Naive thymus-derived CD8-positive, alpha-beta T cell (primary cell): Measurements from ENCODE around the gene CUL1. TPM values are rescaled to one million over a fixed set of nuclear protein-coding genes. Genes with fewer than 3 reads are reported as not detected.
A peak's percentile ranks its signal among the peaks of the same experiment; 100 is the strongest.

Experiments
- ATAC-seq, 2 donors: fragments of 150-1000 bp; cut with Tn5 transposase in 1 of 2; sonication (Bioruptor Pico), chemical (Tn5 transposase) in 1 of 2; 1 replicate in 1 of 2; 2 replicates in 1 of 2; pipeline ENCODE4 v1.10.0; 2021; ENCODE audit warnings: mild to moderate bottlenecking in 2 of 2, moderate library complexity in 2 of 2
- POLR2A ChIA-PET: fragments of 350-600 bp; sonication (Branson Sonifier 250); formaldehyde crosslinking; loops from one replicate; lab custom pipeline; 2021; ENCODE audit warnings: antibody characterized with exemption; lab: Charles Lee
- DNase-seq, 10 donors: peaks; one replicate each; pipeline versions ENCODE4 v3.0.0 to v3.0.0-alpha.2; 2020 to 2022
- H3K27ac Mint-ChIP-seq, 10 donors: one replicate each; pipeline ENCODE4 v1.8.0; 2020 to 2022; ENCODE audit warnings: mild to moderate bottlenecking in 10 of 10, mixed read lengths in 10 of 10, moderate library complexity in 4 of 10, inconsistent platforms in 1 of 10
- H3K27me3 Mint-ChIP-seq, 5 donors: one replicate each; pipeline ENCODE4 v1.8.0; 2021 to 2022; ENCODE audit warnings: mixed read lengths in 5 of 5
- H3K36me3 Mint-ChIP-seq, 3 donors: one replicate each; pipeline ENCODE4 v1.8.0; 2020 to 2022; ENCODE audit warnings: mixed read lengths in 3 of 3, mild to moderate bottlenecking in 2 of 3, inconsistent platforms in 1 of 3
- H3K4me1 Mint-ChIP-seq, 4 donors: one replicate each; pipeline ENCODE4 v1.8.0; 2021 to 2022; ENCODE audit warnings: mixed read lengths in 4 of 4
- H3K4me3 Mint-ChIP-seq, 10 donors: one replicate each; pipeline ENCODE4 v1.8.0; 2020 to 2022; ENCODE audit warnings: mild to moderate bottlenecking in 10 of 10, mixed read lengths in 10 of 10, moderate library complexity in 6 of 10, inconsistent platforms in 1 of 10
- H3K9me3 Mint-ChIP-seq, 9 donors: one replicate each; pipeline ENCODE4 v1.8.0; 2020 to 2022; ENCODE audit warnings: mixed read lengths in 9 of 9, mild to moderate bottlenecking in 3 of 9, inconsistent platforms in 1 of 9, moderate library complexity in 1 of 9
- polyA plus RNA-seq, 3 donors: library from polyadenylated mRNA; unstranded; fragments of 300-500 nt; fragmentation: Illumina TruSeq; gene quantifications; one replicate each; pipeline ENCODE4 v1.2.3, GENCODE V29; 2021
- total RNA-seq, 8 experiments: library from RNA in 2 of 8; stranded (reverse) in 2 of 8; gene quantifications; one replicate each; pipeline ENCODE4 v1.2.3 and lab custom pipeline; 2021 to 2026

CUL1 gene
- total and polyA plus RNA-seq, 5 experiments from 2014 or later = 39.2 to 67.7 (median 50.6) TPM

DNA sequence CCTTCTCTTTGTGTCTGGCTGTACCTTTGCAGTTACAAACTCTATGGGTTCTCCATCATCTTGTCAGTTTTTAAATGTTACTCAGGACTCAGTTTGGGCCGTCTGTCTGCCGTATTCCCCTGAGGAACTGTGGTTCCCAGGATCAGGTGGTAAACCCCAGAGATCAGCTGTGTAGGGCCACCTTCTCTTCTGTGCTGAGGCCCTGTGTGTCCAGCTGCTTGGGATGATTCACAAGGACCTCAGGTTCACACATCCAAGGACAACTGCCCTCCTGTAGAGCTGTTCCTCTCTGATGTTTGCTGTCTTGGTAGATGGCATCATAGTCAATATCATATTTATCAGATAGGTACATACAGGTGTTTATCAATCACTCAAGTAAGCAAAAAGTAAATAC, 24.5 kb downstream of the CUL1 start:
- no peaks in the 10 kb centered on the region for H3K27me3 Mint-ChIP-seq
- ATAC-seq = no peak
- DNase-seq = no peak
- peaks cover 0 to 2% (median 0%) of the 10 kb centered on the region in 3 donors for H3K36me3 Mint-ChIP-seq
- peaks cover 57 to 95% (median 89%) of the 10 kb centered on the region in 4 donors for H3K4me1 Mint-ChIP-seq
- POLR2A ChIA-PET = interaction anchor here (1.2 kb wide), 1 partner anchor 24 kb away, joined by 5 read pairs; no protein-coding TSS in a partner anchor
- H3K9me3 Mint-ChIP-seq = no peaks in the 10 kb centered on the region
- peak overlapping the region in 7 of 10 donors; percentile 6 to 89 (median 54) for H3K27ac Mint-ChIP-seq
- H3K4me3 Mint-ChIP-seq = peak overlapping the region; percentile 12 to 73 (median 66)

DNA sequence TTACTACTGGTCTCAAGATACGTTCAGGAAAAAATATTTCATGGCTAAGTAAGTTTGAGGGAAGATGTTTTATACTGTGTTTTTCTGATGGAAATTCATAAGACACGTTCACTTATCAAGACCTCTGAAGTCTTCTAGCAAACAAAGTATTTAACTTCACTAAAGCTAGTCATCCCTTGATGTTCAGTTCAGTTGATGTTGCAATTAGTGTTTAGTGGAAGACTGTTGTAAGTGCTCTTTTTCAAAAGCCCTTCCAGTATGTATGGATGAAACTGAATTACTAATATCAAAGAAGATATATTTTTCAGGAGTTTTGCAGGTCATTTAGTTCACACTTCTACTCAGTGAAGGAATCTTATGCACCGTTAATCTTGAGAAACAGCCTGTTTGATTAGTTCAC, 25.1 kb downstream of the CUL1 start:
- POLR2A ChIA-PET = interaction anchor here (1.2 kb wide), 1 partner anchor 24 kb away, joined by 5 read pairs; no protein-coding TSS in a partner anchor
- H3K27ac Mint-ChIP-seq = peak overlapping the region in 2 of 10 donors; percentile 54 to 67
- DNase-seq = no peak
- peaks cover 54 to 91% (median 86%) of the 10 kb centered on the region in 4 donors for H3K4me1 Mint-ChIP-seq
- H3K36me3 Mint-ChIP-seq = peaks cover 0 to 2% (median 0%) of the 10 kb centered on the region in 3 donors
- no peak overlapping the region for H3K4me3 Mint-ChIP-seq
- no peak for ATAC-seq
- no peaks in the 10 kb centered on the region for H3K9me3 Mint-ChIP-seq
- no peaks in the 10 kb centered on the region for H3K27me3 Mint-ChIP-seq

DNA sequence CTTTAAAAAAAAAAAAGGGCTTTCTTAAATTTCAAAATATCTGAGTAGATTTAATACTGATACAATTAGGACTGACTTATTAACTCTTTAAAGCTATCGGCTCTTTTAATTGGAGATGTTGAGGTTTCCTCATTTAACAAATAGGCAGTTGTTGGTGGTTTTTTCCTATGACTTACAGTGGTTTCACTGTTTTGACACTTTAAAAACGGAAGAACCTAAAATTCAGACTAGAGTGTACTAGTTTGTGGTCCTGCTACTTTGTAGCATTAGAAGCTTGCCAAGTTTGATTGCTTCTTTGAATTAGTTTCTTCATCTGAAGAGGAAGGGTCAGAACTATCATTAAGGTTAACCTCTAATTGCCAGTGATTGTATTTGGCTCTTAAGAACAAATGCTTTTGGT, 27.7 kb downstream of the CUL1 start:
- POLR2A ChIA-PET = no interaction called here
- H3K4me3 Mint-ChIP-seq = peak overlapping the region in 5 of 10 donors; percentile 15 to 48 (median 30)
- ATAC-seq (no peak), DNase-seq (no peak)
- peak overlapping the region in 3 of 10 donors; percentile 4 to 58 (median 51) for H3K27ac Mint-ChIP-seq
- peaks cover under 1 to 18% (median 9%) of the 10 kb centered on the region in 3 donors for H3K36me3 Mint-ChIP-seq
- H3K9me3 Mint-ChIP-seq = no peaks in the 10 kb centered on the region
- peaks cover 43 to 75% (median 67%) of the 10 kb centered on the region in 4 donors for H3K4me1 Mint-ChIP-seq
- no peaks in the 10 kb centered on the region for H3K27me3 Mint-ChIP-seq

DNA sequence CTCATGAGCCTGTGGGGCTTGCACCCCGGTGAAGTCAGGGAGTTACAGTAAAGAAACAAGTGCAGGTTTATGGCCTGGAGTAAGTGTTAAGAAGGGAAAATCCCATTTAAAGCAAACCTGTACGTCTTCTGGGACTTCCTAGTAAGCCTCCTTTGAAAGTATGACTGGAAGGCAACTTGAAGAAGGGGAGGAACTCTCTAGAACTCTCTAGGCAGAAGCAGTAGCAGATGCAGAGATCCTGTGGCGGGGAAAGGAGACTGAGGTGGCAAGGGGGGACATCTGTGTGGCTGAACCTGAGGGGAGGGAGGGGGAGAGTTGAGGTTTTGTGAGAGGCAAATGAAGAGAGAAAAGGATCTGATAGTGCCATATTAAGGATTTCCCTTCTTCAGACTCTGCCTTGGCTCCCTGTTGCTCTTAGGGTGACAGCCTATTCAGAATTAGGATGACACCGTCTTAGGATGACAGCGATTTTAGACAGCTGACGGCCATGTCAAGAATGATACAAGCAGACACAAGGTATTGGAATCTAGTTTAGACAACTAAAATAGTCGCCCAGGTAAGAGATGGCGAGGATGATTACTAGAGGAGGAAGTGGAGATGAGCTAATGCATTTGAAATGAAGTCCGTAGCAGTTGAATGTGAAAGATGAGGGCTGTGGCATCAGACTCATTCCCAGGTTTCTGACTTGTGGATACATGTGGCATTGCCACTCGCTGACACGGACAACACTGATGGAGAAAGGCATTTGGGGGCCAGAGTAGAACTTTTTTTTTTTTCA, 29.0 kb downstream of the CUL1 start:
- Mint-ChIP-seq H3K4me3 (peak overlapping the region in 5 of 10 donors; percentile 34 to 46 (median 42)), H3K9me3 (no peaks in the 10 kb centered on the region), H3K4me1 (peaks cover 42 to 71% (median 62%) of the 10 kb centered on the region in 4 donors), H3K27ac (peak overlapping the region in 9 of 10 donors; percentile 7 to 87 (median 45)), H3K27me3 (no peaks in the 10 kb centered on the region), H3K36me3 (peaks cover 5 to 31% (median 15%) of the 10 kb centered on the region in 3 donors)
- peak in 1 of 2 donors; percentile 17 for ATAC-seq
- POLR2A ChIA-PET = no interaction called here
- no peak for DNase-seq

DNA sequence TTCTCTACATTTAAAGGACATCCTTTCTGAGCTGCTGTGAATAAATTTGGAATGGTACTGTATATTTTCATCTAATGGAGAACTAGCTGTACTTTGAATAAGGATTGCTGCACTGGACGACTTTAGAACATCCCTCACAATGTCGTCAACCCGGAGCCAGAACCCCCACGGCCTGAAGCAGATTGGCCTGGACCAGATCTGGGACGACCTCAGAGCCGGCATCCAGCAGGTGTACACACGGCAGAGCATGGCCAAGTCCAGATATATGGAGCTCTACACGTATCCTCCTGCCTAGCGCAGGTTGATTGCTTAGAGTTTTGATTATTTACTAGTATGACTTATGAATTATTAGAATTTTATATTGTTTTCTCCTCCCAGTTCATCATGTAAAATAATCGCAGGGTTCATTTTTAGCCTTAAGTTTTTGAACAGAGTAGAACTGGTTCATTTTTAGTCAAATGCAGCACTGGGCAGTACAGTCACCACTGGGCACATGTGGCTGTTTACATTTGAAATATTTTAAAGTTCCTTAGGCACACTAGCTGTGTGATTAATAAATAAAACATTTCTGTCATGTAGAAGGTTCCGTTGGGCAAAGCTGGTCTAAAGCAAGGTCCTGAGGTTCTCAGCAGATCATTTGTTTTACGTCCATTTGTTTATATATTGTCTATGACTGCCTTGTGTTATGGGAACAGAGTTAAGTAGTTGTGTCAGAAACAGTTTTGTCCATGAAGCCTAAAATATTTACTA, 31.5 kb downstream of the CUL1 start:
- Mint-ChIP-seq H3K27ac (peak overlapping the region in 1 of 10 donors; percentile 57), H3K36me3 (peaks cover 5 to 55% (median 17%) of the 10 kb centered on the region in 3 donors), H3K27me3 (no peaks in the 10 kb centered on the region), H3K4me3 (no peak overlapping the region), H3K4me1 (peaks cover 36 to 57% (median 54%) of the 10 kb centered on the region in 4 donors), H3K9me3 (no peaks in the 10 kb centered on the region)
- ATAC-seq (no peak), DNase-seq (no peak)
- POLR2A ChIA-PET = no interaction called here

DNA sequence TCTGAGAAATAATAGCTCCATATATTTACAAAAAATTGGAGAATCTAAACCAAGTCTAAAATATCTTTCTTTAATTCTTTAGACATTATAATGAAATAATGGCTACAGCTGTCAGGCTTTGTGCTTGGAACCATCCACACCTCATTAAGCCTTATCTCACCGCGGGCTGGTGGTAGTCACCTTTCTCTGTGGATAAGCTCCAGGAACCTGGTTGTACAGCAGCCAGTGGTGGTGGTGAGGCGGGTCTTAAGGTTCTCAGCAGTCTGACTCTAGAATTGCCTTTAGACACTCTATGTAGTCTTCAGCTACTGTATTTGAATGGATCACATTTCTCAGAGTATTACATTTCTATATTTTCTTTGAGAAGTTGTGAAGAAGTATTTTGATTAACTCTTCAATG, 34.2 kb downstream of the CUL1 start:
- POLR2A ChIA-PET = no interaction called here
- no peak overlapping the region for H3K27ac Mint-ChIP-seq
- peaks cover 25 to 44% (median 33%) of the 10 kb centered on the region in 4 donors for H3K4me1 Mint-ChIP-seq
- no peaks in the 10 kb centered on the region for H3K9me3 Mint-ChIP-seq
- H3K4me3 Mint-ChIP-seq = no peak overlapping the region
- no peaks in the 10 kb centered on the region for H3K27me3 Mint-ChIP-seq
- DNase-seq (no peak), ATAC-seq (no peak)
- peaks cover 5 to 77% (median 27%) of the 10 kb centered on the region in 3 donors for H3K36me3 Mint-ChIP-seq

DNA sequence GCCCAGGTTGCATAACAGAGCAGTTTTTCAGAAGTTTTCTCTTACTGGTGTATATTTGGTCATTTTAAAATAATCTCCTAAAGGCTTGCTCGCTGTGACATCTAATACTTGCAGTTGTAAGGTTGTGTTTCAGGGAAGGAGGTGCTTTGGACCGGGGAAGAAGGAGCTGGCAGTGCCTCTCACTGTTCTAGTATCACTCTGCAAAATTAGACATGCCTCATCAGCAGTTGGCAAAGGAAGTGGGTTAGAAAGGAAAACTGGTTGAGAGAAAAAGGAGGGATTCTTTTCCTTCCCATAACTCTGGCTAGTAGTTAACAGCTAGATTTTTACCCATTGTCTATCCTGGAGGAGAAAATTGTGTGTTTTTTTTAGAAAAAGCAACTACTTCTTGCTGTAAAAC, 34.8 kb downstream of the CUL1 start:
- no peak overlapping the region for H3K4me3 Mint-ChIP-seq
- H3K4me1 Mint-ChIP-seq = peaks cover 19 to 42% (median 27%) of the 10 kb centered on the region in 4 donors
- no peak for DNase-seq
- no peak for ATAC-seq
- no peak overlapping the region for H3K27ac Mint-ChIP-seq
- no peaks in the 10 kb centered on the region for H3K9me3 Mint-ChIP-seq
- H3K27me3 Mint-ChIP-seq = no peaks in the 10 kb centered on the region
- POLR2A ChIA-PET = no interaction called here
- H3K36me3 Mint-ChIP-seq = peaks cover 5 to 81% (median 33%) of the 10 kb centered on the region in 3 donors

DNA sequence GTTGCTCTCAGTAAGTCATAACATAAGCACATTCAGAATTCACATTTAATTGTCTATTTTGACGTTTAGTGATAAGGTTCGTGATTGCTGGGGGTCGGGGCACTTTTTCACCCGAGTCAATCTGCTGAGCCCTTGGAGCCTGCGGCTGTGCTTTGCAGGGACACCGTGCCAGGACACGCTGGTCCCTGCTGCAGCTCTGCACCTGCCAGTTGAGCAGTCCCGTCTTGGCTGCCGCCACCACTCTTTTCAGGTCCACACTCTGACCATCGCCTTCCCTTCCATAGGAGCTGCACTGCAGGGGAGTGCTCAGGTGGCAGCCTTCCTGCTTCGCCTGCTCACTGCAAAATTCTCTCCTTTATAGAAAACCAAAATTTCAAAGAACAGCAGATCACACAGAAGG, 36.4 kb downstream of the CUL1 start:
- Mint-ChIP-seq H3K27me3 (no peaks in the 10 kb centered on the region), H3K27ac (no peak overlapping the region), H3K4me3 (no peak overlapping the region), H3K4me1 (peaks cover 23 to 38% (median 24%) of the 10 kb centered on the region in 4 donors), H3K9me3 (no peaks in the 10 kb centered on the region), H3K36me3 (peaks cover 5 to 90% (median 38%) of the 10 kb centered on the region in 3 donors)
- POLR2A ChIA-PET = no interaction called here
- ATAC-seq (no peak), DNase-seq (no peak)

DNA sequence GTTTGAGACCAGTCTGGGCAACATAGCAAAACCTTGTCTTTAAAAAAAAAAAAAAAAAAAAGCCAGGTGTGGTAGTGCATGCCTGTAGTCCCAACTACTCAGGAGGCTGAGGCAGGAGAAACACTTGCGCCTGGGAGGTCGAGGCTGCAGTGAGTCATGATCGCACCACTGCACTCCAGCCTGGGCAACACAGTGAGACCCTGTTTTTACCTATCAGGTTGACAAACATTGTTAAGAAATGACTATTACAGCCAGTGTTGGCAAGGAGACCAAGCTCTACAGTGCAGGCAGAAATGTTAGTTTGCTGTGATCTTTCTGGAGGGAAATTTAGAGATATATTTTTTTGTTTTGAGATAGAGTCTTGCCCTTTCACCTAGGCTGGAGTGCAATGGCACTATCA, 37.3 kb downstream of the CUL1 start:
- peaks cover 5 to 91% (median 41%) of the 10 kb centered on the region in 3 donors for H3K36me3 Mint-ChIP-seq

DNA sequence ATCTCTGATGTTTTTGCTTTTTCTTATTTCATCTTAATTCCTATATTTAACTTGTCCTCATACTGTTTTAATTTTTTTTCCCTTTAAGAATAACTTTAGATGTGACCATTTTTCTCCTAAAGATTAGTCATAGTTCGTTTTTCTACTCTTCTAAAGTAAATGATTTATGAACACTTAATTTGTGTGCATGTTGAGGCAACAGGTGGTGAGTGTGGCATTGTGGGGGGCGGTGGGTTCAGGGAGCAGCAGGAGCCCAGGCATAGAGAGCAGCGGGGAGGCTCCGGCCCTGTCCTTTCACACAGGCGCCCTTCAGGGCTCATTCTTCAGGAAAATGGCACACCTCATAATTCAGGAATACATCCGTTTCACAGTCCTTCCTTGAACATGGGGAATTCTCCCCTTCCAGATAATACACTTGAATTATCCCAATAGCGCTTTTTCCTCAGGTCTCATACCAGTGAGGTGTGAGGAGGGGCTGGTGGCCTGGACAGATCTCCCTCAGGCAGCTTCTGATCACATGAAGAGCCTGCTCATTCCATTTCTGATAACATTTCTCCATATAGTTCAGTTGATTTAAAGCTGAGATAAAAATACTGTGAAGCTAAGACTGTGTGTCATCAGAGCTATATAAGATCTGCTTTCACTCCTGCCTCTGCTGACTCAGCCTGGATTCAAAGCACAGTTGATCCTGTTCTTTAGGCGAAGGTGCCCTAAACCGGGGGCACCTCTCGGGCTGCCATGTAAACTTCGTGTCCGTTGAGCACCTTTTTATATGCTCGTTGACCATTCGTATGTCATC, 40.2 kb downstream of the CUL1 start:
- Mint-ChIP-seq H3K4me3 (no peak overlapping the region), H3K27me3 (no peaks in the 10 kb centered on the region), H3K4me1 (peaks cover 9 to 36% (median 20%) of the 10 kb centered on the region in 4 donors), H3K36me3 (peaks cover 0 to 88% (median 51%) of the 10 kb centered on the region in 3 donors), H3K9me3 (peaks cover 0 to 6% (median 0%) of the 10 kb centered on the region in 9 donors), H3K27ac (peak overlapping the region in 3 of 10 donors; percentile 11 to 72 (median 20))
- no peak for ATAC-seq
- no peak for DNase-seq
- POLR2A ChIA-PET = interaction anchor here (0.6 kb wide), 1 partner anchor 21 kb away, joined by 3 read pairs; no protein-coding TSS in a partner anchor

More for the DNA sequence above, 37.3 kb downstream of the CUL1 start:
- ATAC-seq (no peak), DNase-seq (no peak)
- H3K9me3 Mint-ChIP-seq = no peaks in the 10 kb centered on the region
- no peak overlapping the region for H3K4me3 Mint-ChIP-seq
- POLR2A ChIA-PET = no interaction called here
- peak overlapping the region in 2 of 10 donors; percentile 7 to 46 for H3K27ac Mint-ChIP-seq
- H3K4me1 Mint-ChIP-seq = peaks cover 23 to 38% (median 29%) of the 10 kb centered on the region in 4 donors
- no peaks in the 10 kb centered on the region for H3K27me3 Mint-ChIP-seq

GRCh38 chr7:148746135-148746534, 47.4 kb downstream of the CUL1 start:
- no peak for ATAC-seq
- peak overlapping the region in 2 of 10 donors; percentile 39 to 69 for H3K27ac Mint-ChIP-seq
- DNase-seq = no peak
- H3K4me1 Mint-ChIP-seq = peaks cover 14 to 30% (median 24%) of the 10 kb centered on the region in 4 donors
- no peak overlapping the region for H3K4me3 Mint-ChIP-seq
- H3K9me3 Mint-ChIP-seq = peaks cover 0 to 6% (median 0%) of the 10 kb centered on the region in 9 donors
- POLR2A ChIA-PET = no interaction called here
- peaks cover 5 to 48% (median 19%) of the 10 kb centered on the region in 3 donors for H3K36me3 Mint-ChIP-seq
- no peaks in the 10 kb centered on the region for H3K27me3 Mint-ChIP-seq

DNA sequence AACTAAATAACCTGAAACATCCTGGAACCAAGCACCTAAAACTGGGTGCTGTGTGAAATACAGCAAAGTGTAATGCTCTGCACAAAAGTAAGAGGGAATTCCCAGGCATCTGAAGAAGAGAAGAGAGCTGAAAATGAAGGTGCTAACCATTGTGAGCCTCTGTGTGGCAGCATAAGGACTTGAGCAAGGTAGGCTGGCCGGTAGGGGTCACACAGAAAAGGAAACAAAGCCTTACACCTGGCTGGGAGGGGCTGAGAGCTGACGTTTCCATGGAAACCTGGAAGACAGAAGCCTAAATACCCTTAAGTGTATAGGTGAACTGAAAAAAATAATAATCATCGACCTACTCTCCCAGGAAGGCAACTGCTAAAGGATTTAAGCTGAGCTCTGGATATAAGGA, 48.6 kb downstream of the CUL1 start:
- Mint-ChIP-seq H3K4me1 (peaks cover 9 to 30% (median 20%) of the 10 kb centered on the region in 4 donors), H3K4me3 (no peak overlapping the region), H3K27ac (peak overlapping the region in 1 of 10 donors; percentile 85), H3K9me3 (peaks cover 0 to 1% (median 0%) of the 10 kb centered on the region in 9 donors), H3K36me3 (peaks cover 5 to 40% (median 13%) of the 10 kb centered on the region in 3 donors), H3K27me3 (no peaks in the 10 kb centered on the region)
- POLR2A ChIA-PET = interaction anchor here (0.6 kb wide), 1 partner anchor 9 kb away, joined by 3 read pairs; no protein-coding TSS in a partner anchor
- DNase-seq (peak in 1 of 10 donors; percentile 12), ATAC-seq (peak; percentile 35 to 70)
